Activated CD4-positive, alpha-beta T cell treated with anti-CD3 and anti-CD28 coated beads for 24 hours (primary cell): ENCODE results near the gene FCGBP.
"Not testable (repeated sequence)": the region's sequence is repeated elsewhere in the genome, so short reads cannot be mapped to it uniquely, and the experiment has no call there.

ENCODE experiments used
- DNase-seq, 2 donors: peaks; one replicate each; pipeline ENCODE4 v3.0.0-alpha.2; 2020; ENCODE audit warnings: low read depth in 2 of 2

Gene FCGBP

DNA sequence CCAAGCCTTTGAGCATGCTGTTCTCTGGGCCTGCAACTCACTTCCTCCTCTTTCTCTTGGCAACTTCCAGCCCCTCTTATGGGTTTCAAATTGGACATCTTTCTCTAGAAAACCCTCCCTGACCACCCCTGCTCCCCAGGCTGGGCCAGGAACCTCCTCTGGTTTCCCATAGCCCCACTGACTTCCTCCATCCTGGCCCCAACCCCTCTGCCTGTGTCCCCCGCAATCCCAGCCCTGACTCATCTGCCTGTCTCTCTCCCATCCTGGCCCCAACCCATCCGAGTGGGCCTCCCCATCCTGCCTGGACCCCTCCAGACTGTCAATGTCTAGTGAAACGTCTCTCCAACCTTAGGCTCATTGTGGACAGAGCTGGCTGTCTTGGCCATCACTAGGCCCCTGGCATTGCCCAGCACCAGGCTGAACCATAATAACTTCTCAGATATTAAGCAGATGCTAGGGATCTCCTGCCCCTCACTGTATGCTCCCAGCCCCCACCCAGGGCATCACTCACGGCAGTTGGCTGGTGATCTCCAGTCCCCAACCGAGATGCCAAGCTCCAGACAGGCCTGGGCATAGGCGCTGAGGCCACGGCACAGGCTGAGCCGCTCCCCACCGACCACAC lies 16.8 kb downstream of the FCGBP start:
- DNase-seq = no peak

- no peak for DNase-seq
Measured at GRCh38 chr19:39916851-39917396, 17.5 kb downstream of the FCGBP start.

- no peak for DNase-seq
Measured at GRCh38 chr19:39916236-39916635, 18.2 kb downstream of the FCGBP start.

GRCh38 chr19:39915848-39916215 lies 18.6 kb downstream of the FCGBP start:
- DNase-seq = no peak

DNA sequence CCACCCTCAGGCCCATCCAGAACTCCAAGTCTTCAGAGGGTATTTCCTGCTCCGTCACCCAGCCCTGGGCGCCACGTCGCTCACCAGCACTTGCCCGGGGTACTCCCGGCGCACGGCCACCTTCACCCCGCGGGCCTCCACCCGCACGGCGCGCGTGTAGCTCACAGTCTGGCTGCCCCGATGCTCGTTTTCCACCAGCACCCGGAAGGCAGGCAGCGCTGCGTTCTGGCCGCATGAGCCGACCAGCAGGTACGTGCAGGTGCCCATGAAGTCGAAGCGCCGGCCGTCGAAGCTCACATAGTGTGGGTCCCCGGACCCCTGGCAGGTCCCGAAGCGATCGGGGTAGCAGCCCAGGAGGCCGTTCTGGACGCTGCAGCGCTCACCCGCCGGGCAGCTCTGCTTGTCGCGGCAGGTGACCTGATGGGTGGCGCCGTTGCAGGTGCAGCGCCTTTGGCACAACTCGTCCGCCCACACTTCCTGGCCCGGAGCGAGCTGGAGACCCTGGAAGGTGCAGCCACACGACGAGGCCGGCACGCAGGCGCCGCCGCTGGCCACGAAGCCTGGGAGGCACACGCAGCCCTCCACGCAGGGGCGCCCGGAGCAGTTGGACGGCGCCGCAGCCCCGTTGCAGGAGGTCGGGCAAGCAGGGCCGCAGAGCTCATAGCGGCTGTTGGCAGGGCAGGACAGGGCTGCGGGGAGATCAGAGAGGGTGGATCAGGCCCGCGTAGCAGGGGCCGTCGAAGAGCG lies 19.2 kb downstream of the FCGBP start:
- DNase-seq = no peak

GRCh38 chr19:39913682-39914333 lies 20.6 kb downstream of the FCGBP start:
- DNase-seq = no peak

DNA sequence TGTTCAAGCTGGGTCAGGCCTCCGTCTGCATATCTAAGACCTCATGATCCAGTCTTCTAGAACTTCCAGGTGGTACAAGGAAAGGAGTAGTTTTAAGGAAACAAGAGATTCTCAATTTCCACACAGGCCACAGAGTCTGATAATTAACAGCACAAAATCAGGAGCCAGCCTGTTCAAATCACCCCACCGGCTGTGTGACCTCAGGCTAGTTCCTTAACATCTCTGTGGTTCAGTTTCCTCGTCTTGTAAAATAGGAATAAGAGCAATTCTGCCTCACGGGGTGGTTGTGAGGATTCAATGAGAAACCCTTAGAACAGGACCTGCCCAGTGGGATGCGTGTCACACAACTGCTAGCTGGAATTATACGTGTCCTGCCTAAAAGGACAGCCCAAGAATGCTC lies 25.6 kb downstream of the FCGBP start:
- no peak for DNase-seq

DNA sequence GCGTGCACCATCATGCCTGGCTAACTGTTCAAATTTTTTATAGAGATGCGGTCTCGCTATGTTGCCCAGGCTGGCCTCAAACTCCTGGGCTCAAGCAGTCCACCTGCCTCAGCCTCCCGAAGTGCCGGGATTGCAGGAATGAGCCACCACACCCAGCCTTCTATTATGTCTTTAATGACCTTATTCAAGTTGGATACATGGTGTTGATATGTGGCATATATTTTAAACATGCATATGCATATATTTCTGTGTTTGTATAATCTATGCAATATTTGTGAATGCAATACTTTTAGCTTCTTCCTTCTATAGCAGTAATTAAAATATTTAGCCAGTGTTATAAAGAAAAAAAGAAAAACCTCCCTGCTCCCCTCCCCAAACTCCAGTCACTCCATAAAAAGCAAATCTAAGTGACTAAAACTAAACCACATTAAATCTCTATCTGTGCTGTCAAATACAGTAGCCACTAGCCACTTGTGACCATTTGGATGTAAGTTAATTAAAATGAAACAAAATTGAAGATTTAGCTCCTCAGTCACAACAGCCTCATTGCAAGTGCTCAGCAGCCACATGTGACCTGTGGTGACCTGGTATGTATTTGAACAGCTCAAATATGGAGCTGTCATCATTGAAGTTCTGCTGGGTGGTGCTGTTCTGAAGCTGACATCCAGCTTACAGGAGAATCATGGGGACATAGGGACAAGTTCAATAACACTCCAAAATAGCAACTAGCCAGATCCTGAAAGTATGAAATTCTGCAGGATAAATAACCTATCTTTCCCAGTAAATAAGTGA lies 27.4 kb downstream of the FCGBP start:
- DNase-seq = no peak

- DNase-seq = no peak
Measured at GRCh38 chr19:39906283-39906682, 28.2 kb downstream of the FCGBP start.

- not testable (repeated sequence) for DNase-seq
Measured at GRCh38 chr19:39903486-39904091, 30.8 kb downstream of the FCGBP start.

- not testable (repeated sequence) for DNase-seq
Measured at GRCh38 chr19:39902326-39902725, 32.1 kb downstream of the FCGBP start.

- not testable (repeated sequence) for DNase-seq
Measured at GRCh38 chr19:39901681-39902080, 32.8 kb downstream of the FCGBP start.

GRCh38 chr19:39898858-39899257 lies 35.6 kb downstream of the FCGBP start:
- not testable (repeated sequence) for DNase-seq

GRCh38 chr19:39897511-39898245 lies 36.8 kb downstream of the FCGBP start:
- DNase-seq = peak in 1 of 2 donors; percentile 18

DNA sequence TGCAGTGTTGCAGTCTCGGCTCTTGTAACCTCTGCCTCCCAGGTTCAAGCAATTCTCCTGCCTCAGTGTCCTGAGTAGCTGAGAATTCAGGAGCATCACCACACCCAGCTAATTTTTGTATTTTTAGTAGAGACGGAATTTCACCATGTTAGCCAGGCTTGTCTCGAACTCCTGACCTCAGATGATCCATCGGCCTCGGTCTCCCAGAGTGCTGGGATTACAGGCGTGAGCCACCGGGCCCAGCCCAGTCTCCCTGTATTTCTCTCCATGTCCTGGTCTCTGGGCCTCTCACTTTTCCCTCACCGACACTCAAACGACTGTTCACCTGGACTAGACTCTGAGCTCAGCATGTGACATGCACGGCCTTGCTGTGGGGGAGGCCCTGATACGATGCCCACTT lies 39.3 kb downstream of the FCGBP start:
- not testable (repeated sequence) for DNase-seq

- DNase-seq = not testable (repeated sequence)
Measured at GRCh38 chr19:39894236-39894606, 40.2 kb downstream of the FCGBP start.

GRCh38 chr19:39893366-39894235 lies 40.8 kb downstream of the FCGBP start:
- not testable (repeated sequence) for DNase-seq

GRCh38 chr19:39892506-39892902 lies 41.9 kb downstream of the FCGBP start:
- DNase-seq = not testable (repeated sequence)

GRCh38 chr19:39891660-39892505 lies 42.6 kb downstream of the FCGBP start:
- DNase-seq = not testable (repeated sequence)
